NT2/D1 (cell line): ENCODE results near the gene NEU4.

Source experiments
- YY1 ChIP-seq: IDR thresholded peaks from 2 replicates; pipeline ENCODE4 v1.6.1; 2011; ENCODE audit not compliant: insufficient read length, insufficient read depth
- ZNF274 ChIP-seq: IDR thresholded peaks from 2 replicates; pipeline ENCODE4 v1.6.1; 2011; ENCODE audit warnings: mild to moderate bottlenecking, low read depth, low read length

DNA sequence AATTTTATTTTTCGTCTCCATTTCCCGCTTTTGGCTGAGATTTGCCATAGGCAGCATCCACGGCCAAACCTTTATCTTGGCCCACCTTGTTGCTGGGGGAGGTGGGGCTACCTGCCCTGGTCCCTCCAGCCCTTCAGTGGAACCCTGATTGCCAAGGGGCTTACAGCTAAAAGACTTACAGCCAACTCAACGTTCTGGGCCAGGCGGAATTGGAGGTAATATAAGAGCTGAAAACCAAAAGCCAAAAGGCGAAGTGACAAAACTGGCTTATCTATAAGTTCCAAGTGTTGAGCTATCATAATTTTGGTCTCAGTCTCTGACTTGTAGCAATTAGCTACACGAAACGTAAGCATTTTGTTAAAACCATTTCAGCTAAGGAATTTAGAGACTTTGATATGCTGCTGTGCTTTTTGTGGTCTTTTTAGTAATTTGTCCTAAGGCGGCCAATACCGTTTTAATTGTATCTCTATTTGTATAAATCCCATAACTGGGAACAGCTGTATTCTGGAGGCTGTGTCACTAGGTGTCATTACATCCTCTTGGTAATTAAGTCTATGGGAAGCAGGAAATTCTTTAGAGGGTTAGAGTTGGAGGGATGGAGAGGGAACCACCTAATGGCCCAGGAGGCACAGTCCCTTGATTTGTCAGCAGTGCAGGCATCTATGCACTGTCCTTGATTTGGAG, 25.7 kb downstream of the NEU4 start:
- TF ChIP-seq ZNF274: no peak
- no peak for TF ChIP-seq YY1
